Vagina (tissue), 2 donors: ENCODE data around the gene LRMDA.

Experiments
- POLR2A ChIP-seq, 2 donors: fragments of 450-650 bp; IDR thresholded peaks; one replicate each; pipeline ENCODE4 v1.6.1; 2017; ENCODE audit warnings: antibody characterized with exemption in 2 of 2, mild to moderate bottlenecking in 2 of 2, moderate library complexity in 2 of 2
- POLR2AphosphoS5 ChIP-seq, 2 donors: sonication (generic); formaldehyde crosslinking; IDR thresholded peaks; one replicate each; pipeline ENCODE4 v1.9.0; 2017; ENCODE audit warnings: antibody characterized with exemption in 2 of 2, mild to moderate bottlenecking in 2 of 2, low read depth in 1 of 2; ENCODE audit not compliant: insufficient read depth in 1 of 2
- TF ChIP-seq, protein P1 (sequence below), 3 experiments: fragments of 450-650 bp in 2 of 3; fragments of 200-600 bp in 1 of 3; sonication (generic) in 1 of 3; IDR thresholded peaks; one replicate each; pipeline ENCODE4 v1.5.1; 2017 to 2019; ENCODE audit warnings: antibody characterized with exemption in 3 of 3, mild to moderate bottlenecking in 2 of 3, moderate library complexity in 2 of 3

GRCh38 chr10:75803816-75804552 is 372.6 kb downstream of the LRMDA start:
- TF ChIP-seq, protein P1, sequence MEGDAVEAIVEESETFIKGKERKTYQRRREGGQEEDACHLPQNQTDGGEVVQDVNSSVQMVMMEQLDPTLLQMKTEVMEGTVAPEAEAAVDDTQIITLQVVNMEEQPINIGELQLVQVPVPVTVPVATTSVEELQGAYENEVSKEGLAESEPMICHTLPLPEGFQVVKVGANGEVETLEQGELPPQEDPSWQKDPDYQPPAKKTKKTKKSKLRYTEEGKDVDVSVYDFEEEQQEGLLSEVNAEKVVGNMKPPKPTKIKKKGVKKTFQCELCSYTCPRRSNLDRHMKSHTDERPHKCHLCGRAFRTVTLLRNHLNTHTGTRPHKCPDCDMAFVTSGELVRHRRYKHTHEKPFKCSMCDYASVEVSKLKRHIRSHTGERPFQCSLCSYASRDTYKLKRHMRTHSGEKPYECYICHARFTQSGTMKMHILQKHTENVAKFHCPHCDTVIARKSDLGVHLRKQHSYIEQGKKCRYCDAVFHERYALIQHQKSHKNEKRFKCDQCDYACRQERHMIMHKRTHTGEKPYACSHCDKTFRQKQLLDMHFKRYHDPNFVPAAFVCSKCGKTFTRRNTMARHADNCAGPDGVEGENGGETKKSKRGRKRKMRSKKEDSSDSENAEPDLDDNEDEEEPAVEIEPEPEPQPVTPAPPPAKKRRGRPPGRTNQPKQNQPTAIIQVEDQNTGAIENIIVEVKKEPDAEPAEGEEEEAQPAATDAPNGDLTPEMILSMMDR (IDR thresholded peaks at IDR 0.05), result no peak
- TF ChIP-seq POLR2A (IDR thresholded peaks at IDR 0.05), result no peak
- TF ChIP-seq POLR2AphosphoS5 (IDR thresholded peaks at IDR 0.05; ENCODE audit: insufficient read depth in 1 of 2, low read depth in 1 of 2), result no peak
